Measurements from ENCODE around the gene SPAG6. TPM values are rescaled to one million over a fixed set of nuclear protein-coding genes. Genes with fewer than 3 reads are reported as not detected.

SPAG6 gene
- total RNA-seq, 1 donor from 2014 or later: not detected

- DNase-seq (ENCODE audit: extremely low spot score, unreplicated experiment): no peak
- no peaks in the 10 kb centered on the region for H3K27me3 Mint-ChIP-seq (ENCODE audit: unreplicated experiment)
- no peak for TF ChIP-seq CTCF (IDR thresholded peaks at IDR 0.05)
- H3K9me3 Mint-ChIP-seq (ENCODE audit: unreplicated experiment): no peaks in the 10 kb centered on the region
- peaks cover 2% of the 10 kb centered on the region for H3K4me1 Mint-ChIP-seq (ENCODE audit: unreplicated experiment)
- H3K4me3 Mint-ChIP-seq (ENCODE audit: unreplicated experiment): no peak overlapping the region
- H3K27ac Mint-ChIP-seq (ENCODE audit: unreplicated experiment): no peak overlapping the region
- no peaks in the 10 kb centered on the region for H3K36me3 Mint-ChIP-seq (ENCODE audit: unreplicated experiment)
These were observed 108.0 kb downstream of the SPAG6 start for GRCh38 chr10:22453320-22453719.

- DNase-seq (ENCODE audit: extremely low spot score, unreplicated experiment): no peak
- no peaks in the 10 kb centered on the region for H3K27me3 Mint-ChIP-seq (ENCODE audit: unreplicated experiment)
- TF ChIP-seq CTCF (IDR thresholded peaks at IDR 0.05): no peak
- H3K4me1 Mint-ChIP-seq (ENCODE audit: unreplicated experiment): peaks cover 2% of the 10 kb centered on the region
- no peak overlapping the region for H3K4me3 Mint-ChIP-seq (ENCODE audit: unreplicated experiment)
- H3K9me3 Mint-ChIP-seq (ENCODE audit: unreplicated experiment): no peaks in the 10 kb centered on the region
- H3K27ac Mint-ChIP-seq (ENCODE audit: unreplicated experiment): no peak overlapping the region
- H3K36me3 Mint-ChIP-seq (ENCODE audit: unreplicated experiment): no peaks in the 10 kb centered on the region
These were observed 108.8 kb downstream of the SPAG6 start for GRCh38 chr10:22453948-22454591.

- Mint-ChIP-seq H3K4me1 (ENCODE audit: unreplicated experiment) (peaks cover 2% of the 10 kb centered on the region), H3K27me3 (ENCODE audit: unreplicated experiment) (no peaks in the 10 kb centered on the region), H3K9me3 (ENCODE audit: unreplicated experiment) (no peaks in the 10 kb centered on the region), H3K4me3 (ENCODE audit: unreplicated experiment) (no peak overlapping the region), H3K27ac (ENCODE audit: unreplicated experiment) (no peak overlapping the region), H3K36me3 (ENCODE audit: unreplicated experiment) (no peaks in the 10 kb centered on the region)
- TF ChIP-seq CTCF (IDR thresholded peaks at IDR 0.05): no peak
- no peak for DNase-seq (ENCODE audit: extremely low spot score, unreplicated experiment)
These were observed 109.3 kb downstream of the SPAG6 start for GRCh38 chr10:22454634-22455033.

DNA sequence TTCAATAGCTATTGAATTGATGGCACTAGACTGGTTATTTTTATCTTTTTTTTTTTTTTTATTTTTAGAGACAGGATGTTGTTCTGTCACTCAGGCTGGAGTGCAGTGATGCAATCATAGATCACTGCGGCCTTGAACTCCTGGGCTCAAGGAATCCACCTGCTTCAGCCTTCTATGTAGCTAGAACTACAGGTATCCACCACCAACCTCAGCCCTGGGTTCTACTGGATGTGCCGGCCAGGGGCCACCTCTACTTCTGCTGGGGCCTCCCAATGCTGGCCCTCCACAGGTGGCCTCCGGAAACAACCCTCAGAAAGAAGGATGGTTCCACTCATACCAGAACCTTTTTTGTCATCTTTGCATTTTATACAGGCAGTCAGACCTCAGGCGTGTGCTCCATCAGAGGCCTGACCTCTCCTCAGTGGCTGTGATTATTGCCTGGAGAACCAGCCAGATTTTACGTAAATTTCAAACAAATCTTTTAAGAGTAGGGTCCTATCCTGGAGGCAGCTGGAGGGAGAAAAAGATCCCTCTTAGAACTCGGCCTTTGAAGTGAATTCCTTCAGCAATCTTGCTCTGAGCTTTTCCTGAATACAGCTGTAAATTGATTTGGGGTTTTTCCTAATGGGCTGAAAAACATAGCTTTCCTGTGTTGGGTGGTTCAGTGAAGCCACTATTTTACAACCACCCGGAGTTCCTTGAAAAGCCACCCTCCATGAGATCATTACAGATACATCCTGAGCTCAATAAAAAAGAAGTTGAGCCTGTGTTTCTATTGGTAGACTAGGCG, 110.0 kb downstream of the SPAG6 start:
- Mint-ChIP-seq H3K36me3 (ENCODE audit: unreplicated experiment) (no peaks in the 10 kb centered on the region), H3K4me3 (ENCODE audit: unreplicated experiment) (no peak overlapping the region)

More for the DNA sequence above, 110.0 kb downstream of the SPAG6 start:
- Mint-ChIP-seq H3K9me3 (ENCODE audit: unreplicated experiment) (no peaks in the 10 kb centered on the region), H3K4me1 (ENCODE audit: unreplicated experiment) (peaks cover 3% of the 10 kb centered on the region), H3K27me3 (ENCODE audit: unreplicated experiment) (no peaks in the 10 kb centered on the region), H3K27ac (ENCODE audit: unreplicated experiment) (no peak overlapping the region)
- no peak for DNase-seq (ENCODE audit: extremely low spot score, unreplicated experiment)
- no peak for TF ChIP-seq CTCF (IDR thresholded peaks at IDR 0.05)
